OCI-LY7 (cell line): Measurements from ENCODE around the gene TTLL1. TPM values are rescaled to one million over a fixed set of nuclear protein-coding genes. Genes with fewer than 3 reads are reported as not detected.

Source experiments
- BruUV-seq: library from RNA; stranded (reverse); fragments of 400-500 nt; replicated peaks from 2 replicates; lab custom pipeline; 2021; lab: Mats Ljungman, UMichigan
- CTCF ChIA-PET: fragments of 300-600 bp; sonication (Branson Sonifier 250); formaldehyde crosslinking; loops from one replicate; lab custom pipeline; 2022; ENCODE audit warnings: antibody characterized with exemption; ENCODE audit not compliant: unreplicated experiment; lab: Charles Lee
- POLR2A ChIA-PET: fragments of 300-600 bp; sonication (Branson Sonifier 250); formaldehyde crosslinking; loops from one replicate; lab custom pipeline; 2022; ENCODE audit warnings: antibody characterized with exemption; lab: Charles Lee
- DNase-seq: peaks from one replicate; pipeline ENCODE4 v3.0.0-alpha.2; 2015; ENCODE audit warnings: low spot score
- H2AFZ ChIP-seq: fragments of 200-600 bp; sonication (generic), shearing (Covaris generic); 2 replicates; pipeline ENCODE4 v1.6.1; 2014; ENCODE audit warnings: mild to moderate bottlenecking, antibody characterized with exemption, low read length, moderate library complexity
- H3K27ac ChIP-seq: fragments of 200-600 bp; sonication (generic); 2 replicates; pipeline ENCODE4 v1.5.1; 2014; ENCODE audit warnings: mixed run types, low read depth, mild to moderate bottlenecking, moderate library complexity, low read length, inconsistent platforms; ENCODE audit not compliant: poor library complexity, severe bottlenecking
- H3K36me3 ChIP-seq: fragments of 200-600 bp; sonication (generic); 2 replicates; pipeline ENCODE4 v1.6.1; 2014; ENCODE audit warnings: mild to moderate bottlenecking, antibody characterized with exemption, low read length, moderate library complexity, mixed read lengths; ENCODE audit not compliant: insufficient read depth
- H3K4me1 ChIP-seq: fragments of 200-600 bp; sonication (generic); 2 replicates; pipeline ENCODE4 v1.5.1; 2014; ENCODE audit warnings: mild to moderate bottlenecking, low read length; ENCODE audit not compliant: insufficient read depth, poor library complexity, severe bottlenecking
- H3K4me2 ChIP-seq: fragments of 200-600 bp; sonication (generic); 2 replicates; pipeline ENCODE4 v1.6.1; 2014; ENCODE audit warnings: mild to moderate bottlenecking, low read length
- H3K4me3 ChIP-seq: fragments of 200-600 bp; sonication (generic); 2 replicates; pipeline ENCODE4 v1.5.1; 2014; ENCODE audit warnings: mild to moderate bottlenecking, low read depth, low read length; ENCODE audit not compliant: poor library complexity, severe bottlenecking
- H3K79me2 ChIP-seq: fragments of 200-600 bp; sonication (generic); 2 replicates; pipeline ENCODE4 v1.6.1; 2016; ENCODE audit warnings: low read depth, mild to moderate bottlenecking, low read length, moderate library complexity, mixed read lengths; ENCODE audit not compliant: insufficient read depth
- H3K9me2 ChIP-seq: fragments of 200-600 bp; sonication (generic); 2 replicates; pipeline ENCODE4 v1.6.1; 2016; ENCODE audit warnings: mild to moderate bottlenecking, low read length, mixed read lengths; ENCODE audit not compliant: insufficient read depth
- H3K9me3 ChIP-seq: fragments of 200-600 bp; sonication (generic); 2 replicates; pipeline ENCODE4 v1.6.1; 2014; ENCODE audit warnings: mild to moderate bottlenecking, mixed run types, low read length, mixed read lengths
- H4K20me1 ChIP-seq: fragments of 200-600 bp; sonication (generic); 2 replicates; pipeline ENCODE4 v1.6.1; 2014; ENCODE audit warnings: mild to moderate bottlenecking, antibody characterized with exemption, low read length, moderate library complexity, mixed read lengths; ENCODE audit not compliant: insufficient read depth
- EZH2phosphoT487 ChIP-seq: fragments of 200-600 bp; sonication (generic); IDR thresholded peaks from 2 replicates; pipeline ENCODE4 v1.6.1; 2018; ENCODE audit warnings: low read depth, borderline replicate concordance, mild to moderate bottlenecking, mixed run types, antibody characterized with exemption, low read length, moderate library complexity, mixed read lengths
- intact Hi-C: fragments of 100-400 bp; cut with micrococcal nuclease; formaldehyde crosslinking; loops from one replicate; pipeline ENCODE4 v1.10.0; 2022; ENCODE audit not compliant: unreplicated experiment
- total RNA-seq, 2 experiments: library from RNA; depleted of rRNA in 1 of 2; stranded (reverse); fragments of >200 nt in 1 of 2; shearing (Covaris generic) in 1 of 2; gene quantifications; 2 replicates each; pipeline ENCODE4 v1.2.3, GENCODE V29; 2014 to 2022
- TF ChIP-seq, protein P1 (sequence below): fragments of 200-600 bp; sonication (generic); conservative IDR thresholded peaks from 2 replicates; pipeline ENCODE4 v1.5.1; 2014; ENCODE audit warnings: mild to moderate bottlenecking, antibody characterized with exemption, low read length, moderate library complexity, mixed read lengths

TTLL1 gene
- total RNA-seq, 2 experiments from 2014 or later, result 5.8 to 7.1 TPM

DNA sequence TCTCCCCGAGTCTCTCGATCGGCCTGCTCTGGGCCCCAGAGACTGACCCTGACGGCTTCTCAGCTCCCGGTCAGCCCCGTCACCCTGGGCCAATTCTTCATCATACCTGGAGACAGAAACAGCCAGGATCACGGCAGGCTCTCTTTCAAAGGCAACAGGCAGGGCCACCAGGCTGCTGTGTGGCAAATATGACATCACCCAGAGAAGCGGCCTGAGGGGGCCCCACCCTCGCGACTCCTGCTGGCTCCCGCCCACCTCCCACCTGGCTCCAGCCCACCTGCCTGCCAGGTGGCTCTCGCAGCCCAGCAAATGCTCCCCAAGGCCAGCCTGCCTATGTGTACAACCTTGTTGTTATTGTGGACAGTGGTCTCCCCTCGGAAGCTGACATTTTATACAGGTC, 49.4 kb downstream of the TTLL1 start:
- intact Hi-C loops, result no loop called here
- H3K9me3 ChIP-seq, result no peaks in the 10 kb centered on the region
- no peaks in the 10 kb centered on the region for H3K4me1 ChIP-seq
- H2AFZ ChIP-seq, result no peak overlapping the region
- H3K27ac ChIP-seq, result no peak overlapping the region
- DNase-seq, result no peak
- no peaks in the 10 kb centered on the region for H3K79me2 ChIP-seq
- H3K4me2 ChIP-seq, result no peak overlapping the region
- H4K20me1 ChIP-seq, result no peaks in the 10 kb centered on the region
- H3K36me3 ChIP-seq, result no peaks in the 10 kb centered on the region
- CTCF ChIA-PET, result no interaction called here
- POLR2A ChIA-PET, result no interaction called here
- H3K4me3 ChIP-seq, result no peak overlapping the region
- BruUV-seq, result no TSS peak
- TF ChIP-seq EZH2phosphoT487, result no peak
- TF ChIP-seq, protein P1, sequence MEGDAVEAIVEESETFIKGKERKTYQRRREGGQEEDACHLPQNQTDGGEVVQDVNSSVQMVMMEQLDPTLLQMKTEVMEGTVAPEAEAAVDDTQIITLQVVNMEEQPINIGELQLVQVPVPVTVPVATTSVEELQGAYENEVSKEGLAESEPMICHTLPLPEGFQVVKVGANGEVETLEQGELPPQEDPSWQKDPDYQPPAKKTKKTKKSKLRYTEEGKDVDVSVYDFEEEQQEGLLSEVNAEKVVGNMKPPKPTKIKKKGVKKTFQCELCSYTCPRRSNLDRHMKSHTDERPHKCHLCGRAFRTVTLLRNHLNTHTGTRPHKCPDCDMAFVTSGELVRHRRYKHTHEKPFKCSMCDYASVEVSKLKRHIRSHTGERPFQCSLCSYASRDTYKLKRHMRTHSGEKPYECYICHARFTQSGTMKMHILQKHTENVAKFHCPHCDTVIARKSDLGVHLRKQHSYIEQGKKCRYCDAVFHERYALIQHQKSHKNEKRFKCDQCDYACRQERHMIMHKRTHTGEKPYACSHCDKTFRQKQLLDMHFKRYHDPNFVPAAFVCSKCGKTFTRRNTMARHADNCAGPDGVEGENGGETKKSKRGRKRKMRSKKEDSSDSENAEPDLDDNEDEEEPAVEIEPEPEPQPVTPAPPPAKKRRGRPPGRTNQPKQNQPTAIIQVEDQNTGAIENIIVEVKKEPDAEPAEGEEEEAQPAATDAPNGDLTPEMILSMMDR, result no peak
- H3K9me2 ChIP-seq, result no peaks in the 10 kb centered on the region

DNA sequence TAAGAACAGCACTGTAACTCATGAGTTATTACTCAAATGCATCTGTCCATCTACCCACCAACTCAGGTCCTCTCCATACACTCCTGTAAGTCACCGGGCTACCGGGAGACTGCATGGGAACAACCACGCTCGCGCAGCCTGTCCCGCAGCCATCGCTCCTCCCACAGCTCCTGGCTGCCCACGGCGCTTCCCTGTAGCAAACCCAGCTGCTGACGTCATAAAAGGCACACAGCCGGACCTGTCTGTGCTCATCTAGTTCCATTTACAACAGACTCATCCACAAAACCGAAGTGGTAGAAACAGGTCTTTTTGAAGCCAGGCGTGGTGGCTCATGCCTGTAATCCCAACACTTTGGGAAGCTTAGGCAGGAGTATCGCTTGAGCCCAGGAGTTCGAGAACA, 50.9 kb downstream of the TTLL1 start:
- ChIA-PET CTCF (no interaction called here), POLR2A (no interaction called here)
- BruUV-seq, result no TSS peak
- H3K9me3 ChIP-seq, result no peaks in the 10 kb centered on the region
- DNase-seq, result no peak
- H3K79me2 ChIP-seq, result no peaks in the 10 kb centered on the region
- H3K4me3 ChIP-seq, result no peak overlapping the region
- no peak overlapping the region for H2AFZ ChIP-seq
- no peaks in the 10 kb centered on the region for H3K9me2 ChIP-seq
- no peaks in the 10 kb centered on the region for H3K36me3 ChIP-seq
- TF ChIP-seq, protein P1, result no peak
- TF ChIP-seq EZH2phosphoT487, result no peak
- H3K4me2 ChIP-seq, result no peak overlapping the region
- H4K20me1 ChIP-seq, result no peaks in the 10 kb centered on the region
- intact Hi-C loops, result no loop called here
- H3K27ac ChIP-seq, result no peak overlapping the region
- no peaks in the 10 kb centered on the region for H3K4me1 ChIP-seq

DNA sequence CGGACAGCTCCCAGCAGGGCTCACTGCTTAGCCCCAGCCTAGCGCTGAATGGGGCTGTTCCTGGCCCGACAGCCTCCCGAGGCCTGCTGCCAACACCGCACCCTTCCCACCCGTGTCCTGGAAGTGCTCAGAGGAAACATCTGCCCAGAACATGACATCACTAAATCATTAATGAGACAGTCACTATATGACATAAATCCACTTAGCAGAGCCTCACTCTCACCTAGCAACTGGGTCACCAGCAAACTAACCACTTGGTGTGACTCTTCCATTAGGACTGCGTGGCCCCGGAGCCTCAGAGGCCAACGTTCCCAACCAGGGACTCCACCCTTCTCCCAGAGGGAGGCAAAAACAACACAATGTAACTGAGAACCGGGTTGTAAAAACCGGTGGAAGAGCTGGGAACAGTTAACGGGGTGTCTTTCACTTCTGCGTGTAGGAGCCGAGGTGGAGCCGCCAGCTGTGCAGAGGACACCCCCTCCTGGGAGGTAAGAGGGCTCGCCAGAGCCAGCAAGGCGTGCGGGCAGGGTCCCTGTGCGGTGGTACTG, 52.8 kb downstream of the TTLL1 start:
- no TSS peak for BruUV-seq
- CTCF ChIA-PET, result no interaction called here
- Histone ChIP-seq H3K4me3 (no peak overlapping the region), H3K9me3 (no peaks in the 10 kb centered on the region), H3K36me3 (no peaks in the 10 kb centered on the region), H3K27ac (no peak overlapping the region), H3K4me2 (no peak overlapping the region), H3K79me2 (no peaks in the 10 kb centered on the region), H4K20me1 (no peaks in the 10 kb centered on the region), H3K4me1 (no peaks in the 10 kb centered on the region), H3K9me2 (no peaks in the 10 kb centered on the region), H2AFZ (no peak overlapping the region)
- DNase-seq, result no peak
- intact Hi-C loops, result no loop called here
- TF ChIP-seq, protein P1, result no peak
- TF ChIP-seq EZH2phosphoT487, result no peak
- POLR2A ChIA-PET, result no interaction called here
